LHCN-M2 (cell line): Measurements from ENCODE around the gene ABHD5. TPM values are rescaled to one million over a fixed set of nuclear protein-coding genes. Genes with fewer than 3 reads are reported as not detected.

ENCODE experiments used
- DNase-seq: peaks from one replicate; pipeline ENCODE4 v3.0.0-alpha.2; 2012; ENCODE audit warnings: low read depth
- total RNA-seq: library from RNA; depleted of rRNA; stranded (reverse); fragments of >200 nt; gene quantifications from 2 replicates; pipeline ENCODE4 v1.2.3, GENCODE V29; 2014

The ABHD5 gene
- total RNA-seq, 1 experiment from 2014 or later = 34.6 TPM

DNA sequence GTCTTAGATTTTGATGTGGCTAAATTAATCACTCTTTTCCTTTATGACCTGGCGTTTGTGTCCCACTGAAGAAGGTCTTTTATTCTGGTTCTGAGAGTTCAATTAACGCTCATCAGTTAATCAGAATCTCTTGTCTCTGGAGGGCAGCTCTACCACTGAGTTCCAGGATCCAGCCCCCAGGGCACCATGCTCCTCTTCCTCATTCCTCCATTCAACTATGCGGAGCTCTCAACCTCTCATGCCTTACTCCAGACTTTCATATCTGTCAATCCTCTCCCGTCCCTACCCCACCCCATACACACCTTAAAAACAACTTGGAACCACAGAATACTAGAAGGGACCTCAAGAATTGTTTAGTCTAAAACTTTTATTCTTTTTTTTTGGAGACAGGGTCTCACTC is 4.8 kb upstream of the ABHD5 start:
- DNase-seq = no peak

DNA sequence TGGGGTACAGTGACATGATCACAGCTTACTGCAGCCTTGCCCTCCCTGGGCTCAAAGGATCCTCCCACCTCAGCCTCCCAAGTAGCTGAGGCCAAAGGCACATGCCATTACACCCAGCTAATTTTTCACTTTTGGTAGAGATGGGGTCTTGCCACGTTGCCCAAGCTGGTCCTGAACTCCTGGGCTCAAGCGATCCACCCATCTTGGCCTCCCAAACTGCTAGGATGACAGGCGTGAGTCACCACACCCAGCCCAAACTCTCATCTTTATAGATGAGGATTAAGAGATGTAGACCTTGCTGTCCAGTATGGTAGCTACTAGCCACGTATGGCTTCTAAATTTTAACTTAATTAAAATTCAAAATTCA is 4.4 kb upstream of the ABHD5 start:
- DNase-seq = no peak

DNA sequence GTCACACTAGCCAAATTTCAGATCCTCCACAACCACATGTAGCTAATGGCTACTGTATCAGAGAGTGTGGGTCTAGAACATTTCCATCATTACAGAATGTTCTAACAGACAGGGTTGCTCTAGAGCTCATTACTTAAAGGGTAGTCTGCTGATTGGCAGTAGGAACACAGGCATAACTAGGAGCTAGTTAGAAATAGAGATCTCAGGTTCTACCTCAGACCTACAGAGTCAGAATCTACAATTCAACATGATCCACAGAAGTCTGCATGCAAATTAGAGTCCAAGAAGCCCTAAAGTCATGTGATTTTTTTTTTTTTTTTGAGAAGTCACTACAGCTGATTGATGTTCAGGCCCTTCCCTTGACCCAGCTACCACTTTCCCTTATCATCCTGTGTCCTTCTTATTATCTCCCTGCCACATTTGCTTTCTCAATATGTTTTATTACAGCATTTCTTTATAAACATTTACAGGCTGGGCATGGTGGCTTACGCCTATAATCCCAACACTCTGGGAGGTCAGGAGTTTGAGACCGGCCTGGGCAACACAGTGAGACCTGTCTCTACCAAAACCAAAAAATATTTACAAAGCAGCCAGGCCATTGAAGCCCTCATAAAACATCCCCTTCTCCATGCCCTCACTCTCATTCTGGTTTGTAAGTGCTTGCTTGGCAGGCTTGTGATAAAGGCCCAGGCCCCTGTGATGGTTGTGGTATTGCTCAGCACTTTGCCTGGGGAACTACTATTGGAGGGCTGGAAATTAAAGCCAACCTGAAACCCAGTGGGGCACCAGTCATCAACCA is 3.8 kb upstream of the ABHD5 start:
- DNase-seq = no peak

DNA sequence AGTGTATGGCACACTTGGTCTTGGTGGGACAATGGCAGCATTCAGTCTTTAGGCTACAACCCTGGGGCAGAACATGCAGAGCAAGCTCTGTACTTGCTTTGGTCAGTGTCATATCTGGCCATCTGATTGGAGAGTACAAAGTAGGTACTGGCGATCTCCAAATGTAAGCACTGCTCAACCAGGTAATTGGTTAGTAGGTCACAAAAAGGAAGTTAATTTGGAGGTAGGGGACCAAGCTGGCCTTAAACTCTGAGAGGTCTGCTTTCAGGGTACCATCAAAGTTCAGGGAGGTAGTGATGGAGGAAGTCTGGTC is 3.3 kb upstream of the ABHD5 start:
- no peak for DNase-seq

DNA sequence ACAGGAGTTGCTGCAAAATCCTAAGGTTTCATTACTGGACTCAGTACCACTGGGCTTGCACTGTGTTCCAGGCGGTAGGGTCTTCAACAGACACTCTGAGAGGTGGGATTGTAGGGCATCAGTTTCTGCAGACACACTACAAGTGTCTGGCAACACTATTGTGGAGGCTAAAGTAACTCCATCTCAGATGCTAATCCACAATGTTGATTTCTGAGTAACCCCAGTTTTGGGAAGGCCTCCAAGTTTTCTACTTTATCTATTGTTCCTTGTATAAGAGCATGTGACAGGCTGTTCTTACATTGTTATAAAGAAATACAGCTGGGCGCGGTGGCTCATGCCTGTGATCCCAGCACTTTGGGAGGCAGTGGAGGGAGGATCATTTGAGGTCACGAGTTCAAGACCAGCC is 2.5 kb upstream of the ABHD5 start:
- no peak for DNase-seq

DNA sequence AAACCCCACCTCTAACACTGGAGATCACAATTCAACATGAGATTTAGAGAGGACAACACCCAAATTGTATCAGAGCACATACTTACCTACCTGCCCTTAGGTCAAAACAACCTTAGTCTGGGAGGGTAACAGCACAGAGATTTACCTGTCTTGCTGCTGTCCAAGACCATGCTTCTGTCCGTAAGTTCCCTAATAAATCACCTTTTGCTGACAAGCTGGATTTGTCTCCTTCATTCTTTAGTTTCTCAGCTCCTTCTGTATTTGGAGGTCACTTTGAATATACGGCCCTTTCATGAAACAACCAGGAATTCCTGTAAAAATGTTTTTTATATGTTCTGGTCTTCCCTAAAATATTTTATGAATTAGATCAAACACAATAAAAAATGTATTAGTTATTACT is 1.6 kb upstream of the ABHD5 start:
- no peak for DNase-seq

DNA sequence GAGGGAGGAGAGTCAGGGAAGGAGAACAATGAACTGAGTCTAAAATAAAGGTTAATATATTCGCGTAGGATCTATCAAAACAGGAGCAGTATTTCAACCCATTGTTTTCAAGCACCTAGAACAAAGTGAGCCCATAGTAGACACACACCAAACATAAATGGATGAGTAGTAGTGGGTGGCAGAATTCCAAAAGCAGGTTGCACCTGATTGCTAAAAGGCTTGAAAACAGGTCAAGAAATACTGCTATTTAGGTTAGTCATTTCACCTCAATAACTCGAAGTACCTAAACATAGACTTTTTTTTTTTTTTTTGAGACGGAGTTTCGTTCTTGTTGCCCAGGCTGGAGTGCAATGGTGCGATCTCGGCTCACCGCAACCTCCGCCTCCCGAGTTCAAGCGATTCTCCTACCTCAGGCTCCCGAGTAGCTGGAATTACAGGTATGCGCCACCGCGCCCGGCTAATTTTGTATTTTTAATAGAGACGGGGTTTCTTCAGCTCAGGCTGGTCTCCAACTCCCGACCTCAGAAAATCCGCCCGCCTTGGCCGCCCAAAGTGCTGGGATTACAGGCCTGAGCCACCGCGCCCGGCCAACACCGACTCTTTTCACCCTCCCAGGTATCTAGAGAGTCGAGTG is 855 bp upstream of the ABHD5 start:
- no peak for DNase-seq

DNA sequence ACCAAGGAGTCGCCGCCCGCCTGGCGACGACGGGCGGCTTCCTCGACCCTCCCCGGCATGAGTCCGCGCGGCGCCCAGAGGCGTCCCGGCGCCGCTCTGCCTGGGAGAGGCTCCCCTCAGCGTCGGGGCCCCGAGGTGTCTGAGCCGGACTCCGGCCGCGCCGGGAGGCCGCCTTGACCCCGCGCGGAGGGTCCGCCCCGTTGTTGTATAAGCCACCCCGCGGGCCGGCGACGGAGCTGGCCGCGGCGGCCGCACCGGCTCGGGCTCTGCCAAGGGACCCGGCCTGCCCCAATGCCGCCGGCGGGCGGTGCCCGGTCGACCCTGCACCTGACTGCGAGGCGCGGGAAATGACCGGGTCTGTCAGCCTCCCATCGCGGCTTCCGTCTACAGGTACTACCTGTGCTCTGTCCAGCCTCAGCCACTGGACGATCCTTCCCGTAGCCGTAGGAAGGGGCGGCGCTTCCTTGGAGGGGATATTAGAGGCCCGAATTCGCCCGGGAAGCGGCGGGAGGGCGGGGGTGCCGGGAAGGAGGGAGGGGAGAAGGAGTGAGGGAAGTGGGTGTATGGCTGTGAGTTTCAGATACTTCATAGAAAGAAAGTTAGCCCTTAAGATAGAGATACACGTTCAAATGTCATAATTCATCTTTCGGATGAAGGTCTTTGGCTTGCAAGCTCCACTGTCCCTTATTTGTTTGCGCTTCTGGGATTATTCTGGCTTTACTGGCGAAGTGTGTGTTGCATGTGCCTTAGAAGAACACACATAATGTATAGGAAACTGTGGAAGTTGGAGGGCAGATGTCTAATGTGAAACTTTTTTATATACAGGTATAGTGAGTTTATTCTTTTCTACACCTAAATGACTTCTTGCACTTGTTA is 620 bp downstream of the ABHD5 start:
- no peak for DNase-seq

DNA sequence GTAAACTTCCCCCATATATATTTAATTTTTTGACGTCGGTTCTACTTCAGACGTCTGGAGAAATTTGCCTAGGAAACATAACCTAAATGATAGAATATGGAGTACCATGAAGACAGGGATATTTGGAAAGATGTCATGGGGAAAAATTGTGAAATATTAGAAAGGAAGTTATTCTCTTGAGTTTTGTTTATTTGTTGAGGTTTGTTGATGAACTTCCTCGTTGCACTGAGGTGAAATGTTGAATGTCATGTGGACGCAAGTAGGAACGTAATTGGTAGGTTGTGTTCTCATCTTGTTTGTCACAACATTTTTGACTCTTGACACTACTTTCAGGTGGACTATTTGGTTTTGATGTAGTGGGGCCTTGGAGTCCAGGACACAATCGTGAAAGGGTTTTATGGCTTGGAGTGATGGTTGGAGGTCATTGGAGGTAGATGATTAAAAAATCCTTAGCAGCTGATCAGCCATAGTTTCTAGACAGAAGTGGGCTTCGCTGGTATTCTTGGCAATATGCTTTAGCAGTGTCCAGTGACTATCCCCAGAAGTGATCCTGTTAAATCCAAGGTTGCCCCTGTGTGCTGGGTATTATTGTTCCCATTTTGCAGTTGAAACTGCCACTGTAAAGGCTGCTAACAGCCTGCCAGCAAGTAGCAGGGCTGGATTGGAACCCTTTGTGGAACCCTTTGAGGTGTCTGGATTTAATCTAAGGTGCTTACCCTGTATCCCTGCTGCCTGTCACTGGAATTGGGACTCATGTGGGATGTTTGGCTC is 1.5 kb downstream of the ABHD5 start:
- no peak for DNase-seq

DNA sequence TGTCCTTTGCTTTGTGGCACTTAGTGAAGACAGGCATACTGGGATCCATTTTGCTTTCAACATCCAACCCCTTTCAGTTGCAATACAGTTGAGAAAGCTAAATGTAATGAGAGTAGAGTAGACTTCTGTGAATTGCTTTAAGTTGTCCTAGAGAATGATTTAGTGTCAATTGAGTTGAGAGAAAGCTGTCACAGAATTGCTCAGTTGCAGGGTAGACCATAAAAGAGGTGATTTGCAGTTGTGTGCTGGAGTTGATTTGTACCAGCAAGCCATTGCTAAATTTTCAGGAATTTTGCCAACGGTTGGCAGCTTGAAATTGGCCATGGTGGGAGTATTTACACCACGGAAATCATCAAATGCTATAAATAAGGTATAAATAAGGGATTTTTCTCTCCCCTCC is 2.2 kb downstream of the ABHD5 start:
- no peak for DNase-seq

DNA sequence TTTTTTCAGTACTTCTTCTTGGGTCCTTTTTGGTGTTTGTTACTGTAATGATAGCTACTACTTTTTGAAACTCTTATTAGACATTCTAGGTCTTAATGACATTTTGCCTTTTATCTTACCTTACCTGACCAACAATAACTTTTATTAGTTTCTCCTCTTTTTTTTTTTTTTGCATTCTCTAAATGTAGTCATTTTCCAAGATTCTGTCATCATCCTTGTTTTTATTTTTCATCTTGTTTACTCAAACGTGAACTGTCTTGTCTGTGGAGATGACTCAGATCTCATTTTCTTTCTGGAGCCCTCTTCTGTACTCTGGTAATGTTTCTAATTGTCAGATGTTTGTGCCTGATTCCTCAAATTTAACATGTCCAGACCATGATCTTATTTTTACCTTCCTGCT is 2.9 kb downstream of the ABHD5 start:
- DNase-seq = no peak

DNA sequence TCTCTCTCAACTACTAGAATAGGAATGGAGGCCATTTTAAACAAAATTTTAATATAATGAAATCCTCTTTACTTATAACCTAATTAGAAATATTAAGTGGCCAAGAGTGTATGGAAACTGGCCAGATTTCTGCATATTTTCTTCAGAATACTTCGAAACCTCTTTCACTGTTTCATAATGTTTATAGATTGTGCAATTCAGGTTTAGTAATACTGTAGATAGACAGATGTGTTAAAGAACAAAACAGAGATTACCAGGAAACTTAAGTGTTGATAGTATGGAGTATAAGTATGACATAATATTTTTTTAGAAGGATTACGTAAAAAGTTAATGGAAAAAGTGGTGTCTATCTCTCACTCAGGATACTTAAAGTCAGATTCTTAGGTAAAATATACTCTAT is 4.7 kb downstream of the ABHD5 start:
- peak; percentile 65 for DNase-seq

DNA sequence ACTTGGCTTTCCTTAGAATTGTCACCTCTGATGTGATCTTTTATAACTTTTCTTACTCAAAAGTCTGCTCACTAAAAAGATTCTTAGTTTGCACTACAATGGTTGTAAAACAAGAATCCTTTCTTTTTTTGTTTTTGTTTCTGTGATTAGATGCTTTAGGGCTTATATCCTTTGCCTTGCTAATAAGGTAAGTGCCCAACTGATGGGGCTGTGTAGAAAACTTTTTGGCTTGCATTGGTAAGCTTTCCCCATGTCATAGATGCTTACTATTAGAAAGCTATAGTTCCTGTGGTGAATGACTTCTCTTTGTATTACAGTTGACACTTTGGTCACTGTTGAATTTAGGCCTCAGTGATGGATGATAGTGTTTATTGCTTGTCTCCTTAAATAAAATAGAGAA is 5.1 kb downstream of the ABHD5 start:
- DNase-seq = no peak

DNA sequence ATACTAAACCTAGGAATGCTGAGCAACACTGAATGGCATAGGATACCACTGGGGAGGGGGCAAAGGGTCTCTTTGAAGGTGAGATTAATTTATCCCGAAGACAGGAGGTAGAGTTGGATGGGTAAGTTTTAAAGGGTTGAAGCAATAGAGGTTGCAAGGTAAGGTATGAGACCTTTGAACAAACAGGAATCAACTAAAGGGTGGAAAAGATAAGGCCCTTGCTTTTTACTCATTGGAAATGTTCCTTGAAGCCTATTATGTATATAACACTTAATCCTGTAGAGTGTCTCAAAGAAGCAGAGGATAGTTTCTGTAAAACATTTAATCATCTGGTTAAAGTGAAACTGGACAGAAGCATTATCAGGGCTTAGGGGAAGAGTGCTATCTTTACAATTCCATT is 5.7 kb downstream of the ABHD5 start:
- DNase-seq = no peak

DNA sequence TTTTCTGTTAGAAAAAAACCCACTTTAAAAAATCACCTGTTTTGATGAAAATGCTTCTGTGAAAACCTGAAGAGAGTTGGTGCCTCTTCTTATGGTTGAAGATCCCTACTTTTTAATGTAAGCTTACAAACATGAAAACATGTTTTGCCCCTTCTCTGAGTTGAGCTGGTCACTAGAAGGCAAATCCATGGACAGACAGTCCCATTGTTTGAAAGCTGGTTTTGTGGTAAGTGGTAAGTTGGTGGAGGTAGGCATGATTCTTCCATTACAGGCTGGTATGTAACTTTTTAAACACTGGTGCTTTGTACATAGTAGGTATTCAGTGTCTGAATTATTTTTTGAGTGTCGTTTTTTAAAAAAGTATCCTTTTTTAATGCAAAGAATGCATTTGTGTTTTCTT is 6.1 kb downstream of the ABHD5 start:
- no peak for DNase-seq

DNA sequence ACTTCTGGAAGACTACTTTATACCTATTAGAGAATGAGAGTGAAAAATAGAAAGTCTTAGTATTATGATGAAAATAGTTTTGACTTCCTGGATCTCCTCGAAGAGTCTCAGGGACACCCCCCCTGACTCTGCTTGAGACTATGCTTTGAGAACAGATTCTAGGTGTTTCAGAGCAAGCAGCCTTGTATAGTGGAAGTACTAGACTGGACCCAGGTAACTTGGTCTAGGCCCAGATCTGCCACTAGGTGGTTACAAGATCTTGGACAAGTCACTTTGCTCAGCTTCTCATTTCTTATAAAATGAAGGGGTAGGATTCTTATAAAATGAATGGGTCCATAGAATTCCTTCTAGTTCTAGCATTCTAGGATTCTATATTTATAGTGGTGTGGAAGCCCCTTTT is 9.1 kb downstream of the ABHD5 start:
- peak; percentile 29 for DNase-seq

DNA sequence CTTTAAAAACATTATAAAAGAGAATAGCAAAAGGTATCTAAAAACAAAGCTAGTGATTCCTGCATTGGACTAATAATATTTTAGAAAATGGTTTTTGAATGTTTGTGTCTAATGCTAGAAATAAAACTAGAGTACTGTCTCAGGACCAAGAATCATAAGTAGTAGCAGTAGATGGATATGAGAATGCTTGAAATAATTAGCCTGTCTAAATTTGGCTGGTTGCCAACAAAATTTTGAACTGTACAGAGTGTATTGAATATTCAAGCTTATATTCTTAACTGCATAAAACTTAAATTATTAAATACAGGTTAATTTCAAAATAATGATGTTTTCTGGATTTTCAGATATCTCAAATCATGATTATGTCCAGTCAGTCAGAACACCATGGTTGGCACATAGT is 14.0 kb downstream of the ABHD5 start:
- no peak for DNase-seq

DNA sequence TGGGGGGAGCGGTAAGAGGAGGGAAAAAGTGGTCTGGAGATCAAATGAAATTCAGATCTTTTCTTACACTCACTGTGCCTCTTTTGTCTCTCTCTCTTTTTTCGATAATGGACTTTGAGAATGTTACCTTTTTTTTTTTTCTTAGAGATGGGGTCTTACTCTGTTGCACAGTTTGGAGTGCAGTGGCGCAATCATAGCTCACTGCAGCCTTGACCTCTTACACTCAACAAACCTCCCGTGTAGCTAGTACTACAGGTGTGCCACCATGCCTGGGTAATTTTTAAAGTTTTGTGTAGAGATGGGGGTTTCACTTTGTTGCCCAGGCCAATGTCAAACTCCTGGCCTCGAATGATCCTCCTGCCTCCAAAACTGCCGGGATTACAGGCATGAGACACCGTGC is 15.6 kb downstream of the ABHD5 start:
- DNase-seq = no peak

DNA sequence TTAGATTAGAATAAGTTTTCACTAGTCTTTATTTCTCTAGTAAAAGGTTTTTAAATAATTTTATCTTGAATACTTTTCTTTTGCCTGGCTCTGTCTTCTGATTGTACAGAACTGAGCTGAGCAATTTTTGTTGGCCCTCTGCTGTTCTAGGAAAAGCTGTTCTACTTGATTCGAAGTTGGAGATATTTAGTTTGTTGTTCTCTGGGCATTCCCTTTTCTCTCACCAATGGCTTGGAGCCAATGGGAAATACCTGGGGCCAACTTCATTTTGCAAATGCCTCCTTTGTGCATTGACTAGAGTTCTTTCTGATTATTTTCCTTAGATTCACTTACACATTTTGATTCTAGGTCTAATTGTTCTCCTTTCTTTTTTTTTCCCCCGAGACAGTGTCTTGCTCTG is 16.5 kb downstream of the ABHD5 start:
- no peak for DNase-seq

DNA sequence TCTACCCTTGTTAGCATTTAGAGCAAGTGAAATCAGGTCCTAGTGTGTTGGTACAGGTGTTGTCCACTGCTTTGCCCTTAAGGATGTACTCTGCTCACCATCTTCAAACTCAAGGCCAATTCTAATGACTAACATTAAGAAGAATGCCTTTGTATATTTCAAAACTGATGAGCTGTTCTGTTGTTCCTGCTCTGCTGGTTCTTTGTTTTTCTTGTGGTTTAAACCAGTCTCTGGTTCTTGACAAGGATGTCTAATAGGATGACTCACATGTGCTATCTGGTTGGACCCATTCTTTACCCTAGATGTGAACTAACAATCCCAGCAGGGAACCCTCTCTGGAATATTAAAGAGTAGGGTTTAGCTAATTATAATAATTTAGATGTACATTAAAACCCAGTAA is 17.3 kb downstream of the ABHD5 start:
- DNase-seq = peak; percentile 91

DNA sequence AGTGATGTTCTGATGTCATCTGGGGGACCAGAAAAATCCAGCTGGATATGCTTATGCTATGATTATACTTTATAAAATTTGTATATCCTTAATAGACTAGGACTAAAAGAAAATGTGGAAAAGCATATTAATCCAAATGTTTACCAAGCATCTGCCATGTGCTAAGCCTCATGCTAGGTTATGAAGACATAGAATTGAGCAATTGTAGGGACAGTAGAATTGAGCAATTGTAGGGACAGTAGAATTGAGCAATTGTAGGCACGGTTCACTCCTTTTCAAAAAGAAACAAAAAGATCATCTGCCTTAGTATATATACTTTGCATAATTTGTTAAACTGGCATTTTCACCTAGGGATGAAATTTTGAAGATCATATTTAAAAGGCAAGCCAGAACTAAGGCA is 18.3 kb downstream of the ABHD5 start:
- DNase-seq = peak; percentile 74

DNA sequence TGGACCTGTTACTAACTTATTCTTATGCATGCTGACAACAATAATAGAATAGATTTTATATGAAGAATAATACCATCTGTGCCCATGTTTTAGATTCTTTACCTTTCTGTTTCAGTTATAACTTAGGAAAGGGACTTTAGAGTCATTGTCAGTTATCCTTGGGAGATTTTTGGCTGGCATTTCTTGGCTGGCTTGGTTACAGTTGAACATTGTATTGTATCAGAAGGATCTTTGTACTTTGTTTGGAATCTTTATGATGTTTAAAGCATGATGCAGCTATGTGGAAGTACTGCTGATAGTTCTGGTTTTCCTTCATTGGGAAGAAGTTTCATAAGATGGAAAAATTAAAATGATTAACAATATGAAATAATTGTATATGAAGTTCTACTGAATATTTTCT is 19.9 kb downstream of the ABHD5 start:
- no peak for DNase-seq
